Neutrophil (primary cell): Measurements from ENCODE around the gene HLA-DQB2.
"Not testable (repeated sequence)": the region's sequence is repeated elsewhere in the genome, so short reads cannot be mapped to it uniquely, and the experiment has no call there.

ENCODE experiments used
- H3K27ac ChIP-seq: fragments of 200-600 bp; sonication (generic); 2 replicates; pipeline ENCODE4 v1.5.1; 2016; ENCODE audit warnings: mild to moderate bottlenecking, moderate library complexity
- H3K27me3 ChIP-seq: fragments of 200-600 bp; sonication (generic); 2 replicates; pipeline ENCODE4 v1.6.0; 2016; ENCODE audit warnings: mild to moderate bottlenecking
- H3K36me3 ChIP-seq: fragments of 200-600 bp; sonication (generic); 2 replicates; pipeline ENCODE4 v1.5.1; 2017
- H3K4me1 ChIP-seq, 2 experiments: fragments of 200-600 bp in 1 of 2; sonication (generic) in 1 of 2; 1 replicate in 1 of 2; 2 replicates in 1 of 2; pipeline versions ENCODE4 v1.5.1 to v1.6.1; 2013 to 2016; ENCODE audit warnings: low read depth in 1 of 2, low read length in 1 of 2, mild to moderate bottlenecking in 1 of 2, moderate library complexity in 1 of 2; ENCODE audit not compliant: control insufficient read depth in 1 of 2, insufficient read depth in 1 of 2
- H3K4me3 ChIP-seq, 2 experiments: fragments of 200-600 bp in 1 of 2; sonication (generic) in 1 of 2; 1 replicate in 1 of 2; 2 replicates in 1 of 2; pipeline ENCODE4 v1.5.1; 2013 to 2016; ENCODE audit warnings: low read depth in 1 of 2, low read length in 1 of 2, mild to moderate bottlenecking in 1 of 2, moderate library complexity in 1 of 2
- H3K9me3 ChIP-seq: fragments of 200-600 bp; sonication (generic); 2 replicates; pipeline ENCODE4 v1.5.1; 2016
- CTCF ChIP-seq: fragments of 200-600 bp; sonication (generic); IDR thresholded peaks from 2 replicates; pipeline ENCODE4 v1.5.1; 2016; ENCODE audit warnings: antibody characterized with exemption

Gene HLA-DQB2

GRCh38 chr6:32764048-32764447 is 716 bp upstream of the HLA-DQB2 start:
- no peak for TF ChIP-seq CTCF
- H3K4me1 ChIP-seq, result no peaks in the 10 kb centered on the region
- H3K4me3 ChIP-seq, result no peak overlapping the region
- H3K27me3 ChIP-seq, result peaks cover 73% of the 10 kb centered on the region
- H3K36me3 ChIP-seq, result no peaks in the 10 kb centered on the region
- no peaks in the 10 kb centered on the region for H3K9me3 ChIP-seq
- H3K27ac ChIP-seq, result no peak overlapping the region

- TF ChIP-seq CTCF, result no peak
- Histone ChIP-seq H3K4me1 (no peaks in the 10 kb centered on the region), H3K36me3 (no peaks in the 10 kb centered on the region), H3K27me3 (peaks cover 50% of the 10 kb centered on the region), H3K9me3 (no peaks in the 10 kb centered on the region), H3K4me3 (no peak overlapping the region), H3K27ac (no peak overlapping the region)
These were observed 1.8 kb downstream of the HLA-DQB2 start for GRCh38 chr6:32761548-32761947.

- Histone ChIP-seq H3K9me3 (no peaks in the 10 kb centered on the region), H3K4me1 (no peaks in the 10 kb centered on the region), H3K27ac (no peak overlapping the region), H3K4me3 (no peak overlapping the region), H3K36me3 (no peaks in the 10 kb centered on the region), H3K27me3 (peaks cover 51% of the 10 kb centered on the region)
- no peak for TF ChIP-seq CTCF
These were observed 2.3 kb downstream of the HLA-DQB2 start for GRCh38 chr6:32761072-32761471.

- Histone ChIP-seq H3K4me1 (no peaks in the 10 kb centered on the region), H3K36me3 (no peaks in the 10 kb centered on the region), H3K9me3 (no peaks in the 10 kb centered on the region), H3K27me3 (peaks cover 55% of the 10 kb centered on the region), H3K4me3 (no peak overlapping the region), H3K27ac (no peak overlapping the region)
- no peak for TF ChIP-seq CTCF
These were observed 3.7 kb downstream of the HLA-DQB2 start for GRCh38 chr6:32759669-32760068.

- no peak for TF ChIP-seq CTCF
- no peaks in the 10 kb centered on the region for H3K9me3 ChIP-seq
- H3K27ac ChIP-seq, result no peak overlapping the region
- peaks cover 31% of the 10 kb centered on the region for H3K27me3 ChIP-seq
- H3K36me3 ChIP-seq, result no peaks in the 10 kb centered on the region
- no peak overlapping the region for H3K4me3 ChIP-seq
- H3K4me1 ChIP-seq, result no peaks in the 10 kb centered on the region
These were observed 10.8 kb downstream of the HLA-DQB2 start for GRCh38 chr6:32752580-32752979.

GRCh38 chr6:32745649-32746048 is 17.7 kb downstream of the HLA-DQB2 start:
- H3K36me3 ChIP-seq, H3K9me3 ChIP-seq, H3K27ac ChIP-seq, H3K27me3 ChIP-seq, H3K4me3 ChIP-seq, H3K4me1 ChIP-seq: not testable (repeated sequence)
